Esophagus muscularis mucosa (tissue), 3 donors: ENCODE measurements around the gene OR52H1.

Experiments used
- CTCF ChIP-seq, 3 experiments: fragments of 200-600 bp in 2 of 3; fragments of 450-650 bp in 1 of 3; sonication (generic) in 2 of 3; IDR thresholded peaks; one replicate each; pipeline ENCODE4 v1.5.1; 2017 to 2019; ENCODE audit warnings: antibody characterized with exemption in 3 of 3, mild to moderate bottlenecking in 2 of 3, moderate library complexity in 1 of 3
- POLR2A ChIP-seq: fragments of 450-650 bp; IDR thresholded peaks from one replicate; pipeline ENCODE4 v1.6.1; 2017; ENCODE audit warnings: antibody characterized with exemption, moderate library complexity, mild to moderate bottlenecking, low read depth

GRCh38 chr11:5534046-5534445, 14.3 kb downstream of the OR52H1 start:
- no peak for TF ChIP-seq CTCF (IDR thresholded peaks at IDR 0.05)
- no peak for TF ChIP-seq POLR2A
